DOHH2 (cell line): ENCODE results near the gene SHB.

Experiments used
- H3F3A ChIP-seq: fragments of 200-600 bp; sonication (generic), shearing (Covaris generic); 2 replicates; pipeline ENCODE4 v1.6.0; 2016; ENCODE audit warnings: antibody characterized with exemption, mild to moderate bottlenecking; ENCODE audit not compliant: control insufficient read depth, insufficient read depth
- H3K27ac ChIP-seq: fragments of 200-600 bp; sonication (generic); 2 replicates; pipeline ENCODE4 v1.5.1; 2014; ENCODE audit warnings: low read depth, mild to moderate bottlenecking, low read length, moderate library complexity
- H3K27me3 ChIP-seq: fragments of 200-600 bp; sonication (generic); 2 replicates; pipeline ENCODE4 v1.6.1; 2014; ENCODE audit warnings: mild to moderate bottlenecking, low read length, mixed read lengths; ENCODE audit not compliant: control insufficient read depth
- H3K36me3 ChIP-seq: fragments of 200-600 bp; sonication (generic); 2 replicates; pipeline ENCODE4 v1.6.1; 2014; ENCODE audit warnings: mild to moderate bottlenecking, low read length, moderate library complexity, mixed read lengths; ENCODE audit not compliant: control insufficient read depth
- H3K4me1 ChIP-seq: fragments of 200-600 bp; sonication (generic); 2 replicates; pipeline ENCODE4 v1.6.1; 2014; ENCODE audit warnings: mild to moderate bottlenecking, low read length, mixed read lengths; ENCODE audit not compliant: control insufficient read depth
- H3K4me2 ChIP-seq: fragments of 200-600 bp; sonication (generic); 2 replicates; pipeline ENCODE4 v1.6.0; 2014; ENCODE audit warnings: mild to moderate bottlenecking, low read length, moderate library complexity
- H3K4me3 ChIP-seq: fragments of 200-600 bp; sonication (generic); 2 replicates; pipeline ENCODE4 v1.5.1; 2014; ENCODE audit warnings: mild to moderate bottlenecking, low read length, mixed read lengths
- H3K79me2 ChIP-seq: fragments of 200-600 bp; sonication (generic); 2 replicates; pipeline ENCODE4 v1.6.1; 2014; ENCODE audit warnings: mild to moderate bottlenecking, low read length, mixed read lengths; ENCODE audit not compliant: control insufficient read depth
- H3K9me2 ChIP-seq: fragments of 200-600 bp; sonication (generic); replicated peaks from 2 replicates; pipeline ENCODE4 v1.6.1; 2014; ENCODE audit warnings: mild to moderate bottlenecking, low read length, mixed read lengths; ENCODE audit not compliant: control insufficient read depth
- H3K9me3 ChIP-seq: fragments of 200-600 bp; sonication (generic); 2 replicates; pipeline ENCODE4 v1.6.1; 2014; ENCODE audit warnings: antibody characterized with exemption, low read length, mixed read lengths; ENCODE audit not compliant: control insufficient read depth, insufficient read depth
- H4K20me1 ChIP-seq: fragments of 200-600 bp; sonication (generic); 2 replicates; pipeline ENCODE4 v1.6.0; 2014; ENCODE audit warnings: low read depth, mild to moderate bottlenecking, antibody characterized with exemption, low read length, moderate library complexity; ENCODE audit not compliant: control insufficient read depth, insufficient read depth
- CTCF ChIP-seq: fragments of 200-600 bp; sonication (generic); IDR thresholded peaks from one replicate; pipeline ENCODE4 v1.5.1; 2014; ENCODE audit warnings: antibody characterized with exemption, mild to moderate bottlenecking, low read depth, low read length; ENCODE audit not compliant: poor library complexity, severe bottlenecking
- EZH2phosphoT487 ChIP-seq: fragments of 200-600 bp; sonication (generic); IDR thresholded peaks from 2 replicates; pipeline ENCODE4 v1.6.1; 2017; ENCODE audit warnings: borderline replicate concordance, mild to moderate bottlenecking, antibody characterized with exemption, low read length, moderate library complexity, mixed read lengths

SHB gene

GRCh38 chr9:37969130-37969529 is 99.9 kb downstream of the SHB start:
- Histone ChIP-seq H3K4me2 (no peak overlapping the region), H3K79me2 (no peaks in the 10 kb centered on the region), H3K27ac (no peak overlapping the region)

GRCh38 chr9:37968228-37968701 is 100.8 kb downstream of the SHB start:
- Histone ChIP-seq H3K4me1 (no peaks in the 10 kb centered on the region), H3K4me3 (no peak overlapping the region), H3K4me2 (no peak overlapping the region), H3K36me3 (no peaks in the 10 kb centered on the region), H4K20me1 (no peaks in the 10 kb centered on the region), H3K27ac (no peak overlapping the region), H3K9me2 (no peaks in the 10 kb centered on the region), H3K27me3 (no peaks in the 10 kb centered on the region), H3K9me3 (no peaks in the 10 kb centered on the region), H3F3A (no peaks in the 10 kb centered on the region), H3K79me2 (no peaks in the 10 kb centered on the region)
- TF ChIP-seq EZH2phosphoT487 (no peak), CTCF (no peak)

More at GRCh38 chr9:37969130-37969529, 99.9 kb downstream of the SHB start:
- Histone ChIP-seq H3K27me3 (no peaks in the 10 kb centered on the region), H3K4me3 (no peak overlapping the region), H3K9me2 (no peaks in the 10 kb centered on the region), H4K20me1 (no peaks in the 10 kb centered on the region), H3K4me1 (no peaks in the 10 kb centered on the region), H3K9me3 (no peaks in the 10 kb centered on the region), H3K36me3 (no peaks in the 10 kb centered on the region), H3F3A (no peaks in the 10 kb centered on the region)
- TF ChIP-seq CTCF, result no peak
- TF ChIP-seq EZH2phosphoT487, result no peak

- TF ChIP-seq CTCF (no peak), EZH2phosphoT487 (no peak)
- Histone ChIP-seq H3K79me2 (no peaks in the 10 kb centered on the region), H3K9me3 (no peaks in the 10 kb centered on the region), H3F3A (no peaks in the 10 kb centered on the region), H3K27ac (no peak overlapping the region), H3K27me3 (no peaks in the 10 kb centered on the region), H3K4me2 (no peak overlapping the region), H3K36me3 (no peaks in the 10 kb centered on the region), H4K20me1 (no peaks in the 10 kb centered on the region), H3K4me1 (no peaks in the 10 kb centered on the region), H3K9me2 (no peaks in the 10 kb centered on the region), H3K4me3 (no peak overlapping the region)
Measured at GRCh38 chr9:37967761-37968080, 101.3 kb downstream of the SHB start.
